HepG2 (cell line): Measurements from ENCODE around the gene FCHO1. TPM values are rescaled to one million over a fixed set of nuclear protein-coding genes. Genes with fewer than 3 reads are reported as not detected.

Experiments
- ERF ChIP-seq: IDR thresholded peaks from 2 replicates; pipeline ENCODE4 v1.6.1; 2018; ENCODE audit warnings: missing biosample characterization, missing genetic modification reagents
- ETV5 ChIP-seq: IDR thresholded peaks from 2 replicates; pipeline ENCODE4 v1.6.1; 2018; ENCODE audit warnings: missing biosample characterization, missing genetic modification reagents, inconsistent platforms, borderline replicate concordance
- ETV6 ChIP-seq: sonication (generic); formaldehyde crosslinking; conservative IDR thresholded peaks from 2 replicates; pipeline ENCODE4 v1.4.0; 2020; ENCODE audit warnings: missing genetic modification reagents
- FOXA3 ChIP-seq: IDR thresholded peaks from 2 replicates; pipeline ENCODE4 v1.6.1; 2016; ENCODE audit warnings: missing genetic modification reagents, missing compliant biosample characterization
- NBN ChIP-seq: fragments of 450-650 bp; conservative IDR thresholded peaks from 2 replicates; pipeline ENCODE4 v1.6.1; 2017
- PHF8 ChIP-seq: sonication (generic); formaldehyde crosslinking; IDR thresholded peaks from 2 replicates; pipeline ENCODE4 v1.5.0; 2020; ENCODE audit warnings: missing genetic modification reagents
- RFX5 ChIP-seq: IDR thresholded peaks from 2 replicates; pipeline ENCODE4 v1.6.1; 2011; ENCODE audit warnings: low read depth, low read length, improper control_type of control experiment
- TCF12 ChIP-seq, 2 experiments: fragments of 450-650 bp in 1 of 2; sonication (generic) in 1 of 2; formaldehyde crosslinking in 1 of 2; IDR thresholded peaks; 2 replicates each; pipeline versions ENCODE4 v1.6.1 to v1.8.0; 2017 to 2022; ENCODE audit warnings: antibody characterized with exemption in 1 of 2, mild to moderate bottlenecking in 1 of 2, missing genetic modification reagents in 1 of 2, moderate library complexity in 1 of 2
- ZFP62 ChIP-seq: sonication (generic); formaldehyde crosslinking; IDR thresholded peaks from 2 replicates; pipeline ENCODE4 v1.4.0; 2020; ENCODE audit warnings: missing genetic modification reagents
- ZMYM3 ChIP-seq: sonication (generic); formaldehyde crosslinking; IDR thresholded peaks from 2 replicates; pipeline ENCODE4 v1.5.1; 2020; ENCODE audit warnings: mild to moderate bottlenecking, missing genetic modification reagents
- ZNF337 ChIP-seq: sonication (generic); formaldehyde crosslinking; IDR thresholded peaks from 2 replicates; pipeline ENCODE4 v1.5.1; 2020; ENCODE audit warnings: missing genetic modification reagents, low read depth, mild to moderate bottlenecking, borderline replicate concordance
- ZNF343 ChIP-seq: sonication (generic); formaldehyde crosslinking; IDR thresholded peaks from 2 replicates; pipeline ENCODE4 v1.4.0; 2020; ENCODE audit warnings: mild to moderate bottlenecking, missing genetic modification reagents
- ZNF607 ChIP-seq: sonication (generic); formaldehyde crosslinking; IDR thresholded peaks from 2 replicates; pipeline ENCODE4 v1.5.1; 2020; ENCODE audit warnings: missing genetic modification reagents, mild to moderate bottlenecking, borderline replicate concordance
- ZNF788 ChIP-seq: sonication (generic); formaldehyde crosslinking; IDR thresholded peaks from 2 replicates; pipeline ENCODE4 v1.5.0; 2020; ENCODE audit warnings: mild to moderate bottlenecking, missing genetic modification reagents, borderline replicate concordance
- ZNF850 ChIP-seq: sonication (generic); formaldehyde crosslinking; conservative IDR thresholded peaks from 2 replicates; pipeline ENCODE4 v1.9.0; 2021; ENCODE audit warnings: mild to moderate bottlenecking, missing genetic modification reagents
- polyA plus RNA-seq, 8 experiments: library from polyadenylated mRNA; depleted of rRNA in 3 of 8; stranded (reverse) in 7 of 8; unstranded in 1 of 8; fragments of >200 nt; fragmentation: Illumina TruSeq in 4 of 8; extraction: Trizol in 4 of 8; gene quantifications; 2 replicates each; pipeline versions ENCODE4 v1.2.1 to v1.2.3, GENCODE V29; 2011 to 2016; ENCODE audit warnings: low read depth in 4 of 8, missing spikeins in 1 of 8, mixed read lengths in 1 of 8; ENCODE audit not compliant: insufficient read depth in 1 of 8
- total RNA-seq, 5 experiments: library from RNA; depleted of rRNA; stranded (reverse); fragments of >200 nt; fragmentation: Illumina TruSeq; extraction: Trizol; gene quantifications; 2 replicates each; pipeline ENCODE4 v1.2.3, GENCODE V29; 2016; ENCODE audit warnings: low read depth in 1 of 5
- TF ChIP-seq, protein P1 (sequence below): IDR thresholded peaks from 2 replicates; pipeline ENCODE4 v1.6.1; 2016; ENCODE audit warnings: mild to moderate bottlenecking, missing biosample characterization, missing genetic modification reagents
- TF ChIP-seq, protein P2 (sequence below): sonication (generic); formaldehyde crosslinking; IDR thresholded peaks from 2 replicates; pipeline ENCODE4 v1.4.0; 2020; ENCODE audit warnings: mild to moderate bottlenecking, missing genetic modification reagents
- TF ChIP-seq, protein P3 (sequence below), 2 experiments: sonication (generic) in 1 of 2; formaldehyde crosslinking in 1 of 2; IDR thresholded peaks; 2 replicates each; pipeline versions ENCODE4 v1.4.0 to v1.6.1; 2016 to 2020; ENCODE audit warnings: borderline replicate concordance in 1 of 2, low read depth in 1 of 2, mild to moderate bottlenecking in 1 of 2, missing genetic modification reagents in 1 of 2
- TF ChIP-seq, protein P4 (sequence below): IDR thresholded peaks from 2 replicates; pipeline ENCODE4 v1.6.1; 2016; ENCODE audit warnings: missing compliant biosample characterization, missing genetic modification reagents, borderline replicate concordance
- TF ChIP-seq, protein P5 (sequence below): sonication (generic); formaldehyde crosslinking; IDR thresholded peaks from 2 replicates; pipeline ENCODE4 v1.8.1; 2022; ENCODE audit warnings: low read depth, mild to moderate bottlenecking, missing genetic modification reagents

The FCHO1 gene
- total and polyA plus RNA-seq, 2 of the 13 experiments (the other 11 are each of a cell fraction or from before 2014, with no cell fraction given), result 1.3 to 3.1 TPM

DNA sequence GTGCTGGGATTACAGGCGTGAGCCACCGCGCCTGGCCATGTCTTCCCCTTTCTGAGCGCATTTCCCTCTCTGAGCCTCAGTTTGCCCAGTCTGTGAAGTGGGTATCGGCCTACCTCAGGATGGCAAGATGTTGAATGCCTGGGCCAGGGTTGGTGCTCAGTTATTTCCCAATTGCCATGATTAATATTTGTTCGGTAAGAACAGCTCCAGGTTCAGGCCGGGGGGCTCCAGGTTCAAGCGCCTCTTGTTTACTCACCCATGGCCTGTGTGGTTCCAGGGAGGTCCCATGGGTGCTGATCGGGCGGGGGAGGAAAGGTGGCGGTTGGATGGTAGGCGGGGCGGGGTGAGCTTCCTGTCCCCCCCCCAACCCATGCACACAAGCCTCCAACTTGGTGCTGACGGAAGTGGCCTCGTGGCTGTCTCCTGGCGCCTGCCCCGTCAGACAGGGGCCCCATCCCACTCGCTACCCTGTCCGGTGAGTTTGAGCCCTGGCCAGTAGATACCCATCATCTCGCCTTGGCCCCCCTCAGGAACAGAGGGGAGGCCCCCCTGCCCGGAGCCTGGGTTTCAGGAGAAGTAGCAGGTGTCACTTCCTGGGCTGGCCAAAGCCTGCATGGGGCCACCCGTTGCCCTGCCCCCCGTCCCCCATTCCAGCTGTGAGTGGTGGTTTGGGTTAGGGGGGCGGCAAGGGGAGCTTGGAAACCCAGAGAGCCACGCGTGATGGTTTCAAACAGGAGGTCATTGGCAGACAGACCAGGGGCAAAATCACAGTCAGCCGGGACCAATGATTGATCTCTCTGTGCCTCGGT, at the start of gene FCHO1 (continued):
- no peak for TF ChIP-seq NBN
- TF ChIP-seq, protein P1, sequence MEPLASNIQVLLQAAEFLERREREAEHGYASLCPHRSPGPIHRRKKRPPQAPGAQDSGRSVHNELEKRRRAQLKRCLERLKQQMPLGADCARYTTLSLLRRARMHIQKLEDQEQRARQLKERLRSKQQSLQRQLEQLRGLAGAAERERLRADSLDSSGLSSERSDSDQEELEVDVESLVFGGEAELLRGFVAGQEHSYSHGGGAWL, result no peak
- TF ChIP-seq ZNF337 (CRISPR knock-in tag), result no peak
- peak; percentile 98 for TF ChIP-seq ZMYM3 (CRISPR knock-in tag)
- TF ChIP-seq, protein P2, sequence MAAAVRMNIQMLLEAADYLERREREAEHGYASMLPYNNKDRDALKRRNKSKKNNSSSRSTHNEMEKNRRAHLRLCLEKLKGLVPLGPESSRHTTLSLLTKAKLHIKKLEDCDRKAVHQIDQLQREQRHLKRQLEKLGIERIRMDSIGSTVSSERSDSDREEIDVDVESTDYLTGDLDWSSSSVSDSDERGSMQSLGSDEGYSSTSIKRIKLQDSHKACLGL (CRISPR knock-in tag), result no peak
- no peak for TF ChIP-seq TCF12 (IDR thresholded peaks at IDR 0.05)
- no peak for TF ChIP-seq TCF12 (CRISPR knock-in tag; IDR thresholded peaks at IDR 0.05)
- TF ChIP-seq FOXA3 (CRISPR knock-in tag), result peak; percentile 29; the same call in 1 of the 2 replicates
- TF ChIP-seq, protein P3, sequence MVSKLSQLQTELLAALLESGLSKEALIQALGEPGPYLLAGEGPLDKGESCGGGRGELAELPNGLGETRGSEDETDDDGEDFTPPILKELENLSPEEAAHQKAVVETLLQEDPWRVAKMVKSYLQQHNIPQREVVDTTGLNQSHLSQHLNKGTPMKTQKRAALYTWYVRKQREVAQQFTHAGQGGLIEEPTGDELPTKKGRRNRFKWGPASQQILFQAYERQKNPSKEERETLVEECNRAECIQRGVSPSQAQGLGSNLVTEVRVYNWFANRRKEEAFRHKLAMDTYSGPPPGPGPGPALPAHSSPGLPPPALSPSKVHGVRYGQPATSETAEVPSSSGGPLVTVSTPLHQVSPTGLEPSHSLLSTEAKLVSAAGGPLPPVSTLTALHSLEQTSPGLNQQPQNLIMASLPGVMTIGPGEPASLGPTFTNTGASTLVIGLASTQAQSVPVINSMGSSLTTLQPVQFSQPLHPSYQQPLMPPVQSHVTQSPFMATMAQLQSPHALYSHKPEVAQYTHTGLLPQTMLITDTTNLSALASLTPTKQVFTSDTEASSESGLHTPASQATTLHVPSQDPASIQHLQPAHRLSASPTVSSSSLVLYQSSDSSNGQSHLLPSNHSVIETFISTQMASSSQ (IDR thresholded peaks at IDR 0.05; ENCODE audit: low read depth), result no peak
- TF ChIP-seq, protein P3 (CRISPR knock-in tag; IDR thresholded peaks at IDR 0.05; ENCODE audit: borderline replicate concordance), result no peak
- peak; percentile 29; the same call in 1 of the 2 replicates for TF ChIP-seq ETV5 (CRISPR knock-in tag)
- TF ChIP-seq, protein P4, sequence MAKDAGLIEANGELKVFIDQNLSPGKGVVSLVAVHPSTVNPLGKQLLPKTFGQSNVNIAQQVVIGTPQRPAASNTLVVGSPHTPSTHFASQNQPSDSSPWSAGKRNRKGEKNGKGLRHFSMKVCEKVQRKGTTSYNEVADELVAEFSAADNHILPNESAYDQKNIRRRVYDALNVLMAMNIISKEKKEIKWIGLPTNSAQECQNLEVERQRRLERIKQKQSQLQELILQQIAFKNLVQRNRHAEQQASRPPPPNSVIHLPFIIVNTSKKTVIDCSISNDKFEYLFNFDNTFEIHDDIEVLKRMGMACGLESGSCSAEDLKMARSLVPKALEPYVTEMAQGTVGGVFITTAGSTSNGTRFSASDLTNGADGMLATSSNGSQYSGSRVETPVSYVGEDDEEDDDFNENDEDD, result peak; percentile 47; the same call in 1 of the 2 replicates
- TF ChIP-seq ERF (CRISPR knock-in tag), result no peak
- TF ChIP-seq ZNF607 (CRISPR knock-in tag), result no peak
- 0 out of 2 replicates have a peak, but pooled peaks have one; percentile 24 for TF ChIP-seq PHF8 (CRISPR knock-in tag)
- no peak for TF ChIP-seq ZNF850 (CRISPR knock-in tag)
- no peak for TF ChIP-seq ZFP62 (CRISPR knock-in tag)
- peak; percentile 63; the same call in 1 of the 2 replicates for TF ChIP-seq ZNF788 (CRISPR knock-in tag)
- no peak for TF ChIP-seq ETV6 (CRISPR knock-in tag)
- TF ChIP-seq, protein P5, sequence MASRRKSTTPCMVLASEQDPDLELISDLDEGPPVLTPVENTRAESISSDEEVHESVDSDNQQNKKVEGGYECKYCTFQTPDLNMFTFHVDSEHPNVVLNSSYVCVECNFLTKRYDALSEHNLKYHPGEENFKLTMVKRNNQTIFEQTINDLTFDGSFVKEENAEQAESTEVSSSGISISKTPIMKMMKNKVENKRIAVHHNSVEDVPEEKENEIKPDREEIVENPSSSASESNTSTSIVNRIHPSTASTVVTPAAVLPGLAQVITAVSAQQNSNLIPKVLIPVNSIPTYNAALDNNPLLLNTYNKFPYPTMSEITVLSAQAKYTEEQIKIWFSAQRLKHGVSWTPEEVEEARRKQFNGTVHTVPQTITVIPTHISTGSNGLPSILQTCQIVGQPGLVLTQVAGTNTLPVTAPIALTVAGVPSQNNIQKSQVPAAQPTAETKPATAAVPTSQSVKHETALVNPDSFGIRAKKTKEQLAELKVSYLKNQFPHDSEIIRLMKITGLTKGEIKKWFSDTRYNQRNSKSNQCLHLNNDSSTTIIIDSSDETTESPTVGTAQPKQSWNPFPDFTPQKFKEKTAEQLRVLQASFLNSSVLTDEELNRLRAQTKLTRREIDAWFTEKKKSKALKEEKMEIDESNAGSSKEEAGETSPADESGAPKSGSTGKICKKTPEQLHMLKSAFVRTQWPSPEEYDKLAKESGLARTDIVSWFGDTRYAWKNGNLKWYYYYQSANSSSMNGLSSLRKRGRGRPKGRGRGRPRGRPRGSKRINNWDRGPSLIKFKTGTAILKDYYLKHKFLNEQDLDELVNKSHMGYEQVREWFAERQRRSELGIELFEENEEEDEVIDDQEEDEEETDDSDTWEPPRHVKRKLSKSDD (CRISPR knock-in tag), result no peak
- TF ChIP-seq ZNF343 (CRISPR knock-in tag), result no peak
- no peak for TF ChIP-seq RFX5
